B cell (primary cell): ENCODE results near the gene ZNF608. TPM values are rescaled to one million over a fixed set of nuclear protein-coding genes. Genes with fewer than 3 reads are reported as not detected.

ENCODE experiments used
- ATAC-seq: fragments of 200-7000 bp; cut with Tn5 transposase; one replicate; pipeline ENCODE4 v1.10.0; 2021; ENCODE audit warnings: low read depth, mild to moderate bottlenecking, moderate number of reproducible peaks, moderate library complexity
- CTCF ChIA-PET: fragments of 350-600 bp; sonication (Branson Sonifier 250); formaldehyde crosslinking; loops from one replicate; lab custom pipeline; 2021; ENCODE audit warnings: antibody characterized with exemption, inconsistent platforms; lab: Charles Lee
- POLR2A ChIA-PET: fragments of 350-600 bp; sonication (Branson Sonifier 250); formaldehyde crosslinking; loops from one replicate; lab custom pipeline; 2021; ENCODE audit warnings: antibody characterized with exemption; lab: Charles Lee
- DNase-seq: peaks from one replicate; pipeline ENCODE4 v3.0.0; 2013
- H2AFZ ChIP-seq: 2 replicates; pipeline ENCODE4 v1.6.1; 2012; ENCODE audit warnings: mild to moderate bottlenecking, low read depth, low read length; ENCODE audit not compliant: insufficient read depth, poor library complexity, severe bottlenecking
- H3K27ac ChIP-seq, 2 donors: 1 replicate in 1 of 2; 2 replicates in 1 of 2; pipeline ENCODE4 v1.5.1; 2012 to 2013; ENCODE audit warnings: low read length in 2 of 2, mild to moderate bottlenecking in 2 of 2, moderate library complexity in 1 of 2
- H3K27me3 ChIP-seq, 4 experiments: fragments of 200-600 bp in 1 of 4; sonication (generic) in 1 of 4; replicated peaks in 1 of 4; 1 replicate in 2 of 4; 2 replicates in 2 of 4; pipeline versions ENCODE4 v1.6.1 to v1.7.0; 2013 to 2016; ENCODE audit warnings: low read length in 3 of 4, mild to moderate bottlenecking in 2 of 4, mixed read lengths in 1 of 4, moderate library complexity in 1 of 4; ENCODE audit not compliant: insufficient read depth in 4 of 4, control insufficient read depth in 3 of 4; ENCODE audit errors: control extremely low read depth in 1 of 4
- H3K36me3 ChIP-seq, 2 experiments: replicated peaks in 1 of 2; 1 replicate in 1 of 2; 2 replicates in 1 of 2; pipeline versions ENCODE4 v1.6.1 to v1.7.1; 2013; ENCODE audit warnings: low read length in 1 of 2; ENCODE audit not compliant: insufficient read depth in 2 of 2, control insufficient read depth in 1 of 2; ENCODE audit errors: control extremely low read depth in 1 of 2, extremely low read depth in 1 of 2
- H3K4me1 ChIP-seq, 2 donors: fragments of 200-600 bp in 1 of 2; sonication (generic) in 1 of 2; 1 replicate in 1 of 2; 2 replicates in 1 of 2; pipeline versions ENCODE4 v1.5.1 to v1.6.1; 2013 to 2017; ENCODE audit warnings: low read length in 2 of 2; ENCODE audit not compliant: control insufficient read depth in 2 of 2, insufficient read depth in 2 of 2
- H3K4me2 ChIP-seq: replicated peaks from 2 replicates; pipeline ENCODE3; 2012; ENCODE audit warnings: mild to moderate bottlenecking, low read depth, low read length; ENCODE audit not compliant: poor library complexity, severe bottlenecking
- H3K4me3 ChIP-seq, 5 experiments: fragments of 200-600 bp in 1 of 5; sonication (generic) in 1 of 5; 1 replicate in 3 of 5; 2 replicates in 2 of 5; pipeline versions ENCODE4 v1.5.1 to v1.7.0; 2011 to 2016; ENCODE audit warnings: low read length in 4 of 5, mild to moderate bottlenecking in 4 of 5, low read depth in 2 of 5, control low read depth in 1 of 5, moderate library complexity in 1 of 5; ENCODE audit not compliant: insufficient read depth in 1 of 5; ENCODE audit errors: control extremely low read depth in 1 of 5, extremely low read depth in 1 of 5
- H3K79me2 ChIP-seq: fragments of 200-600 bp; sonication (generic); one replicate; pipeline ENCODE4 v1.6.0; 2016; ENCODE audit warnings: low read length; ENCODE audit not compliant: control insufficient read depth, insufficient read depth
- H3K9ac ChIP-seq: fragments of 200-600 bp; sonication (generic); 2 replicates; pipeline ENCODE4 v1.6.1; 2017; ENCODE audit warnings: mild to moderate bottlenecking, low read length, moderate library complexity
- H3K9me3 ChIP-seq, 3 donors: one replicate each; pipeline versions ENCODE4 v1.6.1 to v1.7.1; 2013; ENCODE audit warnings: low read length in 2 of 3; ENCODE audit not compliant: control insufficient read depth in 2 of 3, insufficient read depth in 1 of 3; ENCODE audit errors: control extremely low read depth in 1 of 3
- H4K20me1 ChIP-seq: 2 replicates; pipeline ENCODE4 v1.6.0; 2012; ENCODE audit warnings: mild to moderate bottlenecking, low read length; ENCODE audit not compliant: insufficient read depth, control insufficient read depth, poor library complexity, severe bottlenecking
- H3K27ac Mint-ChIP-seq: one replicate; pipeline ENCODE4 v1.8.0; 2021; ENCODE audit warnings: mixed read lengths
- H3K27me3 Mint-ChIP-seq: one replicate; pipeline ENCODE4 v1.8.0; 2021; ENCODE audit warnings: mixed read lengths
- H3K4me1 Mint-ChIP-seq: one replicate; pipeline ENCODE4 v1.8.0; 2021; ENCODE audit warnings: mixed read lengths
- H3K4me3 Mint-ChIP-seq: one replicate; pipeline ENCODE4 v1.8.0; 2021; ENCODE audit warnings: mixed read lengths
- H3K9me3 Mint-ChIP-seq: one replicate; pipeline ENCODE4 v1.8.0; 2022; ENCODE audit warnings: mixed read lengths; ENCODE audit not compliant: insufficient read depth
- EZH2 ChIP-seq: IDR thresholded peaks from 2 replicates; pipeline ENCODE4 v1.6.1; 2012; ENCODE audit warnings: borderline replicate concordance, low read depth, mild to moderate bottlenecking, moderate library complexity, low read length; ENCODE audit not compliant: insufficient read depth, poor library complexity, severe bottlenecking
- WGBS: methylation state at CpG from one replicate; pipeline ENCODE4 v1.1.5; 2013; ENCODE audit warnings: missing lambda C conversion rate; ENCODE audit not compliant: insufficient coverage; 5-methylcytosine and 5-hydroxymethylcytosine counted together
- intact Hi-C: fragments of 100-400 bp; cut with micrococcal nuclease; formaldehyde crosslinking; loops from one replicate; pipeline ENCODE4 v1.10.0; 2022
- polyA plus RNA-seq: library from polyadenylated mRNA; depleted of rRNA; stranded (reverse); fragments of >200 nt; gene quantifications from 2 replicates; pipeline ENCODE4 v1.2.3, GENCODE V29; 2012
- total RNA-seq, 2 donors: library from RNA; stranded (reverse); fragments of 120-200 nt in 1 of 2; gene quantifications; 1 replicate in 1 of 2; 2 replicates in 1 of 2; pipeline versions ENCODE4 v1.2.3 to v1.2.4, GENCODE V29; 2013 to 2022
- TF ChIP-seq, protein P1 (sequence below): fragments of 200-600 bp; IDR thresholded peaks from one replicate; pipeline ENCODE4 v1.8.0; 2022; ENCODE audit warnings: antibody characterized with exemption, mild to moderate bottlenecking

ZNF608 gene
- total and polyA plus RNA-seq, 2 donors (not counting 1 experiment from before 2014, with no cell fraction given), result 8.5 to 17.4 TPM

DNA sequence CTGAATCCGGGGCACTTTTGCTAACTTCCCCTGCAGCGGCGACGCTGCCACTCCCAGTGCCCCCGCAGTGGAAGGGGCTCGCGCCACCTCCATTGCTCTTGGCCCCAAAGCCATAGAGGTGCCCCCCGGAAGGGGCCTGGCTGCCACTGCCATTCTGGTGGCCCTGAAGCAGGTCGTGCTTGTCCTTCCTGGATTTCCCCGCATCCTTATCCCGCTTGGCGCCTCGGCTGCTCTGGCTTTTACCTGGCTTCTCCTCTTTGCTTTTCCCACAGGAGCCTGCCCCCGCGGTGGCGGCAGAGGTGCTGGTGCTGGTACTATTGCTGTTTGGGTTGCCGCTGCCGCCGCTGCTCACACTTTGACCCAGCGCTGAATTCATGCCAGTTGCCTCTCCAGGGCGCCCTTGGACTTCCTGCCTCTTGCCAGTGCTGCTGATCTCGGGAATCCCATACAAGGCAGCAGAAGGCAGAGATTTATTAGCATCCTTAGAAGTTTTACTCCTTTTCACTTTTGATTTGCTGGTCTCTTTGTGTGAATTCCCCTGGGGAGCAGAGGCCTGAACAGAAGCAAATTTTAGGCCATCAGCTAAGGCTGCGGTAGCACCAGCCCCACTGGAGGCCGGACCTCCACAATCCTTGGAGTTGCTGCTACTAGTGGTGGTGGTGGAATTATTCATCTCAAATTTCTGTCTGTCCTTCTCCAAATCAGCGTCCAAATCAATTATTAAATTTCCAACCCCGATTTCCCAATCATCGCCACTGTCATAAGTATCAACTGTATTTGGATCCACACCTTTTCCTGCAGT, 2.1 kb downstream of the ZNF608 start:
- intact Hi-C loops, result loop anchor here (2.0 to 10.0 kb wide), 2 partner anchors 20 to 290 kb away; no protein-coding TSS in a partner anchor
- WGBS, result 8% methylated on average over 19 of the region's 27 CpGs
- Histone ChIP-seq H3K9me3 (peaks cover 0 to 3% (median 0%) of the 10 kb centered on the region in 3 donors), H3K79me2 (peaks cover 60% of the 10 kb centered on the region), H3K27me3 (peaks cover 0 to 24% (median 0%) of the 10 kb centered on the region in 4 experiments), H3K4me1 (peaks cover 63 to 79% of the 10 kb centered on the region in 2 donors), H3K4me2 (peak overlapping the region; percentile 83), H3K9ac (peak overlapping the region; percentile 70), H3K36me3 (no peaks in the 10 kb centered on the region), H2AFZ (peak overlapping the region; percentile 75), H3K4me3 (peak overlapping the region; percentile 24 to 59 (median 53)), H3K27ac (peak overlapping the region; percentile 65 to 93), H4K20me1 (no peaks in the 10 kb centered on the region)
- no peaks in the 10 kb centered on the region for H3K27me3 Mint-ChIP-seq
- no peak for TF ChIP-seq EZH2
- TF ChIP-seq, protein P1, sequence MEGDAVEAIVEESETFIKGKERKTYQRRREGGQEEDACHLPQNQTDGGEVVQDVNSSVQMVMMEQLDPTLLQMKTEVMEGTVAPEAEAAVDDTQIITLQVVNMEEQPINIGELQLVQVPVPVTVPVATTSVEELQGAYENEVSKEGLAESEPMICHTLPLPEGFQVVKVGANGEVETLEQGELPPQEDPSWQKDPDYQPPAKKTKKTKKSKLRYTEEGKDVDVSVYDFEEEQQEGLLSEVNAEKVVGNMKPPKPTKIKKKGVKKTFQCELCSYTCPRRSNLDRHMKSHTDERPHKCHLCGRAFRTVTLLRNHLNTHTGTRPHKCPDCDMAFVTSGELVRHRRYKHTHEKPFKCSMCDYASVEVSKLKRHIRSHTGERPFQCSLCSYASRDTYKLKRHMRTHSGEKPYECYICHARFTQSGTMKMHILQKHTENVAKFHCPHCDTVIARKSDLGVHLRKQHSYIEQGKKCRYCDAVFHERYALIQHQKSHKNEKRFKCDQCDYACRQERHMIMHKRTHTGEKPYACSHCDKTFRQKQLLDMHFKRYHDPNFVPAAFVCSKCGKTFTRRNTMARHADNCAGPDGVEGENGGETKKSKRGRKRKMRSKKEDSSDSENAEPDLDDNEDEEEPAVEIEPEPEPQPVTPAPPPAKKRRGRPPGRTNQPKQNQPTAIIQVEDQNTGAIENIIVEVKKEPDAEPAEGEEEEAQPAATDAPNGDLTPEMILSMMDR, result no peak
- ChIA-PET CTCF (interaction anchor here (0.7 to 1.1 kb wide), 3 partner anchors 20 to 220 kb away, joined by 3 read pairs; no protein-coding TSS in a partner anchor), POLR2A (no interaction called here)
- no peaks in the 10 kb centered on the region for H3K9me3 Mint-ChIP-seq
- H3K4me3 Mint-ChIP-seq, result no peak overlapping the region
- ATAC-seq (no peak), DNase-seq (peak; percentile 52)
- no peak overlapping the region for H3K27ac Mint-ChIP-seq
- peaks cover 27% of the 10 kb centered on the region for H3K4me1 Mint-ChIP-seq
